ENCODE measurements around the gene LGI1. TPM values are rescaled to one million over a fixed set of nuclear protein-coding genes. Genes with fewer than 3 reads are reported as not detected.

LGI1 gene
- total RNA-seq, 1 experiment from 2014 or later, result not detected

DNA sequence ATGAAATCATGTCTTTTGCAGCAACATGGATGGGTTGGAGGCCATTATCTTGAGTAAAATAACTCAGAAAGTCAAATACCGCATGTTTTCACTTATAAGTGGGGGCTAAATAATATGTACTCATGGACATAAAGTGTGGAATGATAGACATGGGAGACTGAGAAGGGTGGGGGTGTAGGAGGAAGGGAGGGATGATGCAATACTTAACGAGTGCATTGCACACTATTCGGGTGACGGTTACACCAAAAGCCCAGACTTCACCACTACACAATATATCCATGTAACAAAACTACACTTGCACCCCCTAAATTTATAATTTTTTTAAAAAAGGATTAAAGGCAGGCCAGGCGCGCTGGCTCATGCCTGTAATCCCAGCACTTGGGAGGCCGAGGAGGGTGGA is 13.6 kb downstream of the LGI1 start (continued):
- no peak for TF ChIP-seq CREM (CRISPR knock-in tag; IDR thresholded peaks at IDR 0.05)
- no peak for TF ChIP-seq RORB (CRISPR knock-in tag; IDR thresholded peaks at IDR 0.05)
- TF ChIP-seq STAT6 (CRISPR knock-in tag; conservative IDR thresholded peaks at IDR 0.05; ENCODE audit: low read depth), result no peak
- TF ChIP-seq JAZF1 (CRISPR knock-in tag; IDR thresholded peaks at IDR 0.05), result no peak
- no peak for TF ChIP-seq ZNF138 (CRISPR knock-in tag; conservative IDR thresholded peaks at IDR 0.05)
- TF ChIP-seq ZNF423 (CRISPR knock-in tag; IDR thresholded peaks at IDR 0.05), result no peak

GRCh38 chr10:93773120-93773519 is 15.4 kb downstream of the LGI1 start:
- Mint-ChIP-seq H3K9me3 (no peaks in the 10 kb centered on the region; the same call in 1 of the 2 replicates), H3K4me3 (no peak overlapping the region), H3K36me3 (no peaks in the 10 kb centered on the region), H3K27me3 (ENCODE audit: low read depth) (no peaks in the 10 kb centered on the region; the same call in 1 of the 2 replicates), H3K27ac (no peak overlapping the region), H3K4me1 (peaks cover 26% of the 10 kb centered on the region)
- POLR2A ChIA-PET, result no interaction called here
- ATAC-seq (no peak), DNase-seq (ENCODE audit: low spot score) (no peak)
- CTCF ChIA-PET, result interaction anchor here (2.0 kb wide), 1 partner anchor 27 kb away, joined by 11 read pairs; no protein-coding TSS in a partner anchor
- no peak for TF ChIP-seq NFATC4 (CRISPR knock-in tag; IDR thresholded peaks at IDR 0.05)
- TF ChIP-seq ATF1 (CRISPR knock-in tag; IDR thresholded peaks at IDR 0.05), result no peak
- TF ChIP-seq CREM (CRISPR knock-in tag; IDR thresholded peaks at IDR 0.05), result no peak
- no peak for TF ChIP-seq NFE2L1 (CRISPR knock-in tag; IDR thresholded peaks at IDR 0.05)
- TF ChIP-seq, protein P1, sequence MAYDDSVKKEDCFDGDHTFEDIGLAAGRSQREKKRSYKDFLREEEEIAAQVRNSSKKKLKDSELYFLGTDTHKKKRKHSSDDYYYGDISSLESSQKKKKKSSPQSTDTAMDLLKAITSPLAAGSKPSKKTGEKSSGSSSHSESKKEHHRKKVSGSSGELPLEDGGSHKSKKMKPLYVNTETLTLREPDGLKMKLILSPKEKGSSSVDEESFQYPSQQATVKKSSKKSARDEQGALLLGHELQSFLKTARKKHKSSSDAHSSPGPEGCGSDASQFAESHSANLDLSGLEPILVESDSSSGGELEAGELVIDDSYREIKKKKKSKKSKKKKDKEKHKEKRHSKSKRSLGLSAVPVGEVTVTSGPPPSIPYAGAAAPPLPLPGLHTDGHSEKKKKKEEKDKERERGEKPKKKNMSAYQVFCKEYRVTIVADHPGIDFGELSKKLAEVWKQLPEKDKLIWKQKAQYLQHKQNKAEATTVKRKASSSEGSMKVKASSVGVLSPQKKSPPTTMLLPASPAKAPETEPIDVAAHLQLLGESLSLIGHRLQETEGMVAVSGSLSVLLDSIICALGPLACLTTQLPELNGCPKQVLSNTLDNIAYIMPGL (CRISPR knock-in tag; IDR thresholded peaks at IDR 0.05), result no peak
- no peak for TF ChIP-seq ZNF232 (CRISPR knock-in tag; IDR thresholded peaks at IDR 0.05)

- TF ChIP-seq CBFB (CRISPR knock-in tag; IDR thresholded peaks at IDR 0.05; ENCODE audit: low read depth) (no peak), E2F5 (CRISPR knock-in tag; IDR thresholded peaks at IDR 0.05) (no peak), ZNF396 (CRISPR knock-in tag; IDR thresholded peaks at IDR 0.05; ENCODE audit: borderline replicate concordance) (no peak), GABPB1 (CRISPR knock-in tag; IDR thresholded peaks at IDR 0.05) (no peak), FOXK1 (CRISPR knock-in tag; IDR thresholded peaks at IDR 0.05) (no peak), NR1H2 (CRISPR knock-in tag; IDR thresholded peaks at IDR 0.05) (no peak)
- TF ChIP-seq, protein P2, sequence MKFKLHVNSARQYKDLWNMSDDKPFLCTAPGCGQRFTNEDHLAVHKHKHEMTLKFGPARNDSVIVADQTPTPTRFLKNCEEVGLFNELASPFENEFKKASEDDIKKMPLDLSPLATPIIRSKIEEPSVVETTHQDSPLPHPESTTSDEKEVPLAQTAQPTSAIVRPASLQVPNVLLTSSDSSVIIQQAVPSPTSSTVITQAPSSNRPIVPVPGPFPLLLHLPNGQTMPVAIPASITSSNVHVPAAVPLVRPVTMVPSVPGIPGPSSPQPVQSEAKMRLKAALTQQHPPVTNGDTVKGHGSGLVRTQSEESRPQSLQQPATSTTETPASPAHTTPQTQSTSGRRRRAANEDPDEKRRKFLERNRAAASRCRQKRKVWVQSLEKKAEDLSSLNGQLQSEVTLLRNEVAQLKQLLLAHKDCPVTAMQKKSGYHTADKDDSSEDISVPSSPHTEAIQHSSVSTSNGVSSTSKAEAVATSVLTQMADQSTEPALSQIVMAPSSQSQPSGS (CRISPR knock-in tag; IDR thresholded peaks at IDR 0.05; ENCODE audit: borderline replicate concordance, low read depth), result no peak
- TF ChIP-seq, protein P3, sequence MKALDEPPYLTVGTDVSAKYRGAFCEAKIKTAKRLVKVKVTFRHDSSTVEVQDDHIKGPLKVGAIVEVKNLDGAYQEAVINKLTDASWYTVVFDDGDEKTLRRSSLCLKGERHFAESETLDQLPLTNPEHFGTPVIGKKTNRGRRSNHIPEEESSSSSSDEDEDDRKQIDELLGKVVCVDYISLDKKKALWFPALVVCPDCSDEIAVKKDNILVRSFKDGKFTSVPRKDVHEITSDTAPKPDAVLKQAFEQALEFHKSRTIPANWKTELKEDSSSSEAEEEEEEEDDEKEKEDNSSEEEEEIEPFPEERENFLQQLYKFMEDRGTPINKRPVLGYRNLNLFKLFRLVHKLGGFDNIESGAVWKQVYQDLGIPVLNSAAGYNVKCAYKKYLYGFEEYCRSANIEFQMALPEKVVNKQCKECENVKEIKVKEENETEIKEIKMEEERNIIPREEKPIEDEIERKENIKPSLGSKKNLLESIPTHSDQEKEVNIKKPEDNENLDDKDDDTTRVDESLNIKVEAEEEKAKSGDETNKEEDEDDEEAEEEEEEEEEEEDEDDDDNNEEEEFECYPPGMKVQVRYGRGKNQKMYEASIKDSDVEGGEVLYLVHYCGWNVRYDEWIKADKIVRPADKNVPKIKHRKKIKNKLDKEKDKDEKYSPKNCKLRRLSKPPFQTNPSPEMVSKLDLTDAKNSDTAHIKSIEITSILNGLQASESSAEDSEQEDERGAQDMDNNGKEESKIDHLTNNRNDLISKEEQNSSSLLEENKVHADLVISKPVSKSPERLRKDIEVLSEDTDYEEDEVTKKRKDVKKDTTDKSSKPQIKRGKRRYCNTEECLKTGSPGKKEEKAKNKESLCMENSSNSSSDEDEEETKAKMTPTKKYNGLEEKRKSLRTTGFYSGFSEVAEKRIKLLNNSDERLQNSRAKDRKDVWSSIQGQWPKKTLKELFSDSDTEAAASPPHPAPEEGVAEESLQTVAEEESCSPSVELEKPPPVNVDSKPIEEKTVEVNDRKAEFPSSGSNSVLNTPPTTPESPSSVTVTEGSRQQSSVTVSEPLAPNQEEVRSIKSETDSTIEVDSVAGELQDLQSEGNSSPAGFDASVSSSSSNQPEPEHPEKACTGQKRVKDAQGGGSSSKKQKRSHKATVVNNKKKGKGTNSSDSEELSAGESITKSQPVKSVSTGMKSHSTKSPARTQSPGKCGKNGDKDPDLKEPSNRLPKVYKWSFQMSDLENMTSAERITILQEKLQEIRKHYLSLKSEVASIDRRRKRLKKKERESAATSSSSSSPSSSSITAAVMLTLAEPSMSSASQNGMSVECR (CRISPR knock-in tag; IDR thresholded peaks at IDR 0.05; ENCODE audit: borderline replicate concordance), result no peak
- Mint-ChIP-seq H3K27me3 (ENCODE audit: low read depth) (no peaks in the 10 kb centered on the region; the same call in 1 of the 2 replicates), H3K4me1 (peaks cover 26% of the 10 kb centered on the region), H3K27ac (no peak overlapping the region), H3K36me3 (no peaks in the 10 kb centered on the region), H3K4me3 (no peak overlapping the region), H3K9me3 (no peaks in the 10 kb centered on the region; the same call in 1 of the 2 replicates)
- ChIA-PET POLR2A (no interaction called here), CTCF (interaction anchor here (2.0 kb wide), 1 partner anchor 28 kb away, joined by 11 read pairs; no protein-coding TSS in a partner anchor)
- no peak for ATAC-seq
- DNase-seq (ENCODE audit: low spot score), result no peak
Observed at GRCh38 chr10:93773705-93774104, 16.0 kb downstream of the LGI1 start.
